H1 (cell line): ENCODE data around the gene KLHL33. TPM values are rescaled to one million over a fixed set of nuclear protein-coding genes. Genes with fewer than 3 reads are reported as not detected.
A peak's percentile ranks its signal among the peaks of the same experiment; 100 is the strongest.

Experiments
- CTCF ChIA-PET: fragments of 300-600 bp; sonication (Branson Sonifier 250); formaldehyde crosslinking; loops from one replicate; lab custom pipeline; 2021; ENCODE audit not compliant: partially characterized antibody; lab: Charles Lee
- POLR2A ChIA-PET: fragments of 300-600 bp; sonication (Branson Sonifier 250); formaldehyde crosslinking; loops from one replicate; lab custom pipeline; 2021; ENCODE audit warnings: inconsistent platforms; ENCODE audit not compliant: partially characterized antibody; lab: Charles Lee
- DNase-seq, 2 experiments: peaks; one replicate each; pipeline versions ENCODE4 v3.0.0 to v3.0.0-alpha.2; 2010 to 2022; ENCODE audit warnings: low spot score in 2 of 2, low read depth in 1 of 2, mixed read lengths in 1 of 2
- FAIRE-seq: peaks from 2 replicates; lab custom pipeline; 2011; peaks lifted over from hg19 to GRCh38; lab: Jason Lieb, UNC
- H2AFZ ChIP-seq: 2 replicates; pipeline ENCODE4 v1.8.1; 2012; ENCODE audit warnings: low read length, inconsistent platforms
- H2AK5ac ChIP-seq: 2 replicates; pipeline ENCODE4 v1.6.1; 2013; ENCODE audit warnings: low read depth, low read length
- H2BK120ac ChIP-seq: replicated peaks from 2 replicates; pipeline ENCODE3; 2013; ENCODE audit warnings: low read depth, low read length, inconsistent platforms
- H2BK12ac ChIP-seq: 2 replicates; pipeline ENCODE4 v1.6.1; 2013; ENCODE audit warnings: low read depth, low read length
- H2BK15ac ChIP-seq: 2 replicates; pipeline ENCODE4 v1.6.1; 2013; ENCODE audit warnings: low read length
- H2BK20ac ChIP-seq: 2 replicates; pipeline ENCODE4 v1.6.1; 2013; ENCODE audit warnings: low read length
- H2BK5ac ChIP-seq: 2 replicates; pipeline ENCODE4 v1.6.1; 2013; ENCODE audit warnings: low read depth, low read length
- H3K14ac ChIP-seq: 2 replicates; pipeline ENCODE4 v1.6.1; 2013; ENCODE audit warnings: inconsistent platforms; ENCODE audit not compliant: insufficient read length
- H3K18ac ChIP-seq: 2 replicates; pipeline ENCODE4 v1.6.1; 2013; ENCODE audit warnings: low read length; ENCODE audit errors: extremely low read depth
- H3K23ac ChIP-seq: 2 replicates; pipeline ENCODE4 v1.6.1; 2013; ENCODE audit warnings: inconsistent platforms; ENCODE audit not compliant: insufficient read length
- H3K23me2 ChIP-seq: 2 replicates; pipeline ENCODE4 v1.6.1; 2013; ENCODE audit warnings: low read depth, low read length
- H3K27ac ChIP-seq: 2 replicates; pipeline ENCODE4 v1.6.1; 2011; ENCODE audit warnings: low read depth, low read length, inconsistent platforms
- H3K27me3 ChIP-seq, 4 experiments: replicated peaks in 1 of 4; 1 replicate in 1 of 4; 2 replicates in 3 of 4; pipeline versions ENCODE4 v1.6.1 to v1.8.1; 2011 to 2013; ENCODE audit warnings: low read length in 3 of 4, mild to moderate bottlenecking in 3 of 4, inconsistent platforms in 2 of 4, mixed read lengths in 2 of 4, moderate library complexity in 1 of 4; ENCODE audit not compliant: control insufficient read depth in 3 of 4, insufficient read depth in 3 of 4; ENCODE audit errors: extremely low read depth in 1 of 4
- H3K36me3 ChIP-seq, 4 experiments: 2 replicates each; pipeline versions ENCODE4 v1.6.1 to v1.8.1; 2011 to 2013; ENCODE audit warnings: mild to moderate bottlenecking in 4 of 4, low read length in 3 of 4, moderate library complexity in 2 of 4, control low read depth in 1 of 4, inconsistent platforms in 1 of 4; ENCODE audit not compliant: insufficient read depth in 4 of 4, control insufficient read depth in 2 of 4
- H3K4ac ChIP-seq: replicated peaks from 2 replicates; pipeline ENCODE3; 2013; ENCODE audit warnings: low read length, low read depth, mixed read lengths, inconsistent platforms; ENCODE audit not compliant: insufficient read length
- H3K4me1 ChIP-seq, 4 experiments: replicated peaks in 1 of 4; 1 replicate in 1 of 4; 2 replicates in 3 of 4; pipeline versions ENCODE4 v1.6.1 to v1.8.1; 2011 to 2013; ENCODE audit warnings: low read length in 3 of 4, inconsistent platforms in 2 of 4, mixed read lengths in 1 of 4; ENCODE audit not compliant: insufficient read depth in 4 of 4, control insufficient read depth in 3 of 4
- H3K4me2 ChIP-seq, 2 experiments: 2 replicates each; pipeline versions ENCODE4 v1.6.1 to v1.8.1; 2011 to 2013; ENCODE audit warnings: low read depth in 2 of 2, low read length in 2 of 2, control low read depth in 1 of 2, inconsistent platforms in 1 of 2, mild to moderate bottlenecking in 1 of 2; ENCODE audit not compliant: insufficient read depth in 1 of 2
- H3K4me3 ChIP-seq, 4 experiments: fragments of 200-600, 300-600 bp in 1 of 4; sonication (generic), shearing (Covaris generic), sonication (Bioruptor Twin) in 1 of 4; 2 replicates each; pipeline versions ENCODE4 v1.5.1 to v1.8.1; 2011 to 2016; ENCODE audit warnings: low read length in 4 of 4, low read depth in 3 of 4, control low read depth in 2 of 4, inconsistent platforms in 2 of 4, mild to moderate bottlenecking in 2 of 4, mixed read lengths in 1 of 4, moderate library complexity in 1 of 4; ENCODE audit not compliant: insufficient read depth in 2 of 4; ENCODE audit errors: extremely low read depth in 1 of 4
- H3K56ac ChIP-seq: replicated peaks from 2 replicates; pipeline ENCODE3; 2013; ENCODE audit warnings: low read depth, mild to moderate bottlenecking, mixed read lengths, low read length, inconsistent platforms; ENCODE audit not compliant: insufficient read length
- H3K79me1 ChIP-seq: 2 replicates; pipeline ENCODE4 v1.6.1; 2013; ENCODE audit warnings: low read depth, low read length, control low read depth
- H3K79me2 ChIP-seq, 2 experiments: 2 replicates each; pipeline versions ENCODE4 v1.6.1 to v1.8.1; 2012 to 2013; ENCODE audit warnings: low read length in 2 of 2, mild to moderate bottlenecking in 2 of 2, inconsistent platforms in 1 of 2; ENCODE audit not compliant: insufficient read depth in 2 of 2, control insufficient read depth in 1 of 2
- H3K9ac ChIP-seq, 4 experiments: replicated peaks in 1 of 4; 1 replicate in 1 of 4; 2 replicates in 3 of 4; pipeline versions ENCODE4 v1.6.1 to v1.8.1; 2011 to 2013; ENCODE audit warnings: low read depth in 3 of 4, low read length in 3 of 4, control low read depth in 2 of 4, mild to moderate bottlenecking in 2 of 4, moderate library complexity in 2 of 4, inconsistent platforms in 1 of 4; ENCODE audit errors: extremely low read depth in 1 of 4
- H3K9me3 ChIP-seq, 2 experiments: 2 replicates each; pipeline versions ENCODE4 v1.6.1 to v1.8.1; 2012 to 2013; ENCODE audit warnings: mild to moderate bottlenecking in 2 of 2, moderate library complexity in 2 of 2, control low read depth in 1 of 2, inconsistent platforms in 1 of 2, low read depth in 1 of 2, low read length in 1 of 2, mixed read lengths in 1 of 2; ENCODE audit not compliant: insufficient read depth in 2 of 2
- H4K20me1 ChIP-seq, 2 experiments: replicated peaks in 1 of 2; 2 replicates each; pipeline versions ENCODE3 to v1.8.1; 2011 to 2013; ENCODE audit warnings: inconsistent platforms in 2 of 2, low read length in 2 of 2, mild to moderate bottlenecking in 1 of 2; ENCODE audit not compliant: insufficient read depth in 2 of 2, control insufficient read depth in 1 of 2
- H4K5ac ChIP-seq: 2 replicates; pipeline ENCODE4 v1.6.1; 2013; ENCODE audit warnings: low read length, low read depth, mixed read lengths, inconsistent platforms; ENCODE audit not compliant: insufficient read length
- H4K8ac ChIP-seq: 2 replicates; pipeline ENCODE4 v1.8.0; 2013; ENCODE audit warnings: mild to moderate bottlenecking, moderate library complexity, low read length, inconsistent platforms; ENCODE audit not compliant: insufficient read depth; ENCODE audit errors: extremely low read depth
- H4K91ac ChIP-seq: replicated peaks from 2 replicates; pipeline ENCODE3; 2013; ENCODE audit warnings: low read length, mixed read lengths, inconsistent platforms; ENCODE audit not compliant: insufficient read length
- EGR1 ChIP-seq: IDR thresholded peaks from 2 replicates; pipeline ENCODE4 v1.6.1; 2011; ENCODE audit warnings: low read depth, low read length, borderline replicate concordance
- EP300 ChIP-seq, 2 experiments: IDR thresholded peaks; 1 replicate in 1 of 2; 2 replicates in 1 of 2; pipeline ENCODE4 v1.6.1; 2011 to 2012; ENCODE audit warnings: low read depth in 2 of 2, low read length in 2 of 2, mild to moderate bottlenecking in 2 of 2, borderline replicate concordance in 1 of 2, inconsistent platforms in 1 of 2, moderate library complexity in 1 of 2
- JUN ChIP-seq: IDR thresholded peaks from 2 replicates; pipeline ENCODE4 v1.6.1; 2011; ENCODE audit warnings: low read depth, mild to moderate bottlenecking, improper control_type of control experiment, low read length
- POU5F1 ChIP-seq: IDR thresholded peaks from 2 replicates; pipeline ENCODE4 v1.6.1; 2011; ENCODE audit warnings: low read depth, mild to moderate bottlenecking, low read length, moderate library complexity
- RFX5 ChIP-seq: IDR thresholded peaks from 2 replicates; pipeline ENCODE4 v1.6.1; 2011; ENCODE audit warnings: low read depth, low read length, improper control_type of control experiment, borderline replicate concordance
- SIN3A ChIP-seq, 2 experiments: IDR thresholded peaks in 1 of 2; conservative IDR thresholded peaks in 1 of 2; 2 replicates each; pipeline ENCODE4 v1.6.1; 2011 to 2012; ENCODE audit warnings: low read length in 2 of 2, improper control_type of control experiment in 1 of 2, low read depth in 1 of 2, mild to moderate bottlenecking in 1 of 2
- SIRT6 ChIP-seq: IDR thresholded peaks from one replicate; pipeline ENCODE4 v1.7.1; 2012; ENCODE audit warnings: low read length, inconsistent platforms
- TEAD4 ChIP-seq: IDR thresholded peaks from 2 replicates; pipeline ENCODE4 v1.6.1; 2012; ENCODE audit warnings: low read depth, low read length, inconsistent platforms, mixed read lengths
- WGBS, 2 experiments: shearing (Covaris generic) in 1 of 2; methylation state at CpG; one replicate each; pipeline versions ENCODE4 v1.1.6 to v1.1.7; 2013 to 2015; ENCODE audit warnings: low lambda C conversion rate in 2 of 2, mixed read lengths in 2 of 2, inconsistent platforms in 1 of 2, low coverage in 1 of 2, missing lambda C conversion rate in 1 of 2; ENCODE audit not compliant: insufficient replicate concordance in 2 of 2, insufficient coverage in 1 of 2, insufficient read length in 1 of 2; ENCODE audit errors: extremely low coverage in 1 of 2, missing lambda C conversion rate in 1 of 2; 5-methylcytosine and 5-hydroxymethylcytosine counted together
- polyA plus RNA-seq, 7 experiments: library from polyadenylated mRNA; depleted of rRNA in 3 of 7; stranded (reverse) in 5 of 7; unstranded in 2 of 7; fragments of >200 nt in 5 of 7; fragments of 200-250 nt in 2 of 7; gene quantifications; 1 replicate in 5 of 7; 2 replicates in 1 of 7; 4 replicates in 1 of 7; pipeline versions ENCODE4 v1.2.1 to v1.2.3, GENCODE V29; 2011 to 2013; ENCODE audit warnings: missing spikeins in 2 of 7, mixed read lengths in 2 of 7
- total RNA-seq: library from RNA; stranded (reverse); fragmentation: NEBNext Ultra II Directional; extraction: Animal tissue kit (Norgen Biotek cat#: 25700); gene quantifications from 2 replicates; pipeline ENCODE4 v1.2.1, GENCODE V29; 2021

The KLHL33 gene
- total and polyA plus RNA-seq, 2 of the 8 experiments (the other 6 are each of a cell fraction or from before 2014, with no cell fraction given): 0.11 to 0.17 TPM

DNA sequence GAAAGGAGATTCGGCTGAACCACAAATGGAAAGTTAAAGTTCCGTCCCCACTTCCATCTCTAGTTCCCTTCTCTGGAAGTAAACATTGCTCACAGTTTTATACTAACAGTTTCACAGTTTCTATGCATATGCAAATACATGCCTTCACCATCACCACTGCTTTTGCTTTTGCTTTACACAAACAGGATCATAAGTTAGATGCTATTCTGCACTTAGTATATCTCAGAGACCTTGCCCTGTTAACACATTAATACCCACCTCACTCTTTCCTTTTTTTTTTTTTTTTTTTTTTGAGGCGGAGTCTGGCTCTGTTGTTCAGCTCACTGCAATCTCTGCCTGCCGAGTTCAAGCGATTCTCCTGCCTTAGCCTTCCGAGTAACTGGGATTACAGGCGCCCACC is 23.6 kb downstream of the KLHL33 start:
- H2BK15ac ChIP-seq: no peak overlapping the region
- H4K8ac ChIP-seq: no peak overlapping the region
- H2BK5ac ChIP-seq: no peak overlapping the region
- no peak overlapping the region; a peak in 2 of 7 replicates for H3K9ac ChIP-seq
- H2BK12ac ChIP-seq: no peak overlapping the region
- ChIA-PET CTCF (interaction anchor here (1.0 to 3.7 kb wide), 2 partner anchors 19 to 196 kb away, joined by 3 to 35 read pairs; no protein-coding TSS in a partner anchor), POLR2A (interaction anchor here (0.6 to 2.6 kb wide), 8 partner anchors 10 to 69 kb away, joined by 3 to 19 read pairs (median 5); partner anchors contain the start of gene PARP2)
- H3K4me3 ChIP-seq: peak overlapping the region; percentile 91 to 97 (median 92)
- H3K18ac ChIP-seq: no peak overlapping the region
- no peak overlapping the region for H3K4ac ChIP-seq
- DNase-seq (no peak), FAIRE-seq (no peak)
- no peak overlapping the region for H3K14ac ChIP-seq
- H3K23me2 ChIP-seq: peaks cover 7% of the 10 kb centered on the region
- H2AFZ ChIP-seq: 0 out of 2 replicates have a peak overlapping the region, but pooled peaks have one; percentile 7
- peak overlapping the region; percentile 68 to 81 for H3K4me2 ChIP-seq
- H4K91ac ChIP-seq: no peak overlapping the region
- no peaks in the 10 kb centered on the region; a peak in 1 of 4 replicates for H3K79me2 ChIP-seq
- no peak overlapping the region for H3K23ac ChIP-seq
- peaks cover 0 to 5% (median 3%) of the 10 kb centered on the region in 4 experiments; a peak in 3 of 7 replicates for H3K4me1 ChIP-seq
- no peak overlapping the region for H2BK120ac ChIP-seq
- H2BK20ac ChIP-seq: no peak overlapping the region
- peaks cover 0 to 3% (median 0%) of the 10 kb centered on the region in 4 experiments; a peak in 1 of 8 replicates for H3K36me3 ChIP-seq
- H4K5ac ChIP-seq: no peak overlapping the region
- H3K27me3 ChIP-seq: no peaks in the 10 kb centered on the region
- H3K27ac ChIP-seq: no peak overlapping the region
- H2AK5ac ChIP-seq: no peak overlapping the region
- H4K20me1 ChIP-seq: no peaks in the 10 kb centered on the region
- H3K79me1 ChIP-seq: 0 out of 2 replicates have a peak, but pooled peaks cover 3% of the 10 kb centered on the region
- H3K9me3 ChIP-seq: no peaks in the 10 kb centered on the region; a peak in 1 of 4 replicates
- H3K56ac ChIP-seq: no peak overlapping the region
- 19% methylated on average over 6 of the region's 7 CpGs; no CpG with 5 or more reads in 1 of the 2 experiments for WGBS, 2 experiments
- TF ChIP-seq SIRT6 (no peak), EP300 (IDR thresholded peaks at IDR 0.05; ENCODE audit: borderline replicate concordance in 1 of 2, low read depth in 2 of 2, low read length in 2 of 2) (no peak), RFX5 (no peak), JUN (no peak), EGR1 (no peak), POU5F1 (no peak), SIN3A (conservative IDR thresholded peaks at IDR 0.05 in 1 of 2, IDR thresholded peaks at IDR 0.05 in 1 of 2; ENCODE audit: low read depth in 1 of 2, low read length in 2 of 2) (no peak), TEAD4 (no peak)
